ENCODE data around the gene MRPL55.

The MRPL55 gene

GRCh38 chr1:228093050-228093906 is 15.8 kb downstream of the MRPL55 start:
- H3K4me3 ChIP-seq (ENCODE audit: low read depth, low read length): no peak overlapping the region
- TF ChIP-seq, protein P1, sequence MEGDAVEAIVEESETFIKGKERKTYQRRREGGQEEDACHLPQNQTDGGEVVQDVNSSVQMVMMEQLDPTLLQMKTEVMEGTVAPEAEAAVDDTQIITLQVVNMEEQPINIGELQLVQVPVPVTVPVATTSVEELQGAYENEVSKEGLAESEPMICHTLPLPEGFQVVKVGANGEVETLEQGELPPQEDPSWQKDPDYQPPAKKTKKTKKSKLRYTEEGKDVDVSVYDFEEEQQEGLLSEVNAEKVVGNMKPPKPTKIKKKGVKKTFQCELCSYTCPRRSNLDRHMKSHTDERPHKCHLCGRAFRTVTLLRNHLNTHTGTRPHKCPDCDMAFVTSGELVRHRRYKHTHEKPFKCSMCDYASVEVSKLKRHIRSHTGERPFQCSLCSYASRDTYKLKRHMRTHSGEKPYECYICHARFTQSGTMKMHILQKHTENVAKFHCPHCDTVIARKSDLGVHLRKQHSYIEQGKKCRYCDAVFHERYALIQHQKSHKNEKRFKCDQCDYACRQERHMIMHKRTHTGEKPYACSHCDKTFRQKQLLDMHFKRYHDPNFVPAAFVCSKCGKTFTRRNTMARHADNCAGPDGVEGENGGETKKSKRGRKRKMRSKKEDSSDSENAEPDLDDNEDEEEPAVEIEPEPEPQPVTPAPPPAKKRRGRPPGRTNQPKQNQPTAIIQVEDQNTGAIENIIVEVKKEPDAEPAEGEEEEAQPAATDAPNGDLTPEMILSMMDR (IDR thresholded peaks at IDR 0.05; ENCODE audit: low read depth, low read length, missing control alignments): no peak
- DNase-seq (ENCODE audit: low read depth): no peak
- in situ Hi-C loops (cut with HindIII; ENCODE audit: low sequenced_read_pairs): no loop called here

DNA sequence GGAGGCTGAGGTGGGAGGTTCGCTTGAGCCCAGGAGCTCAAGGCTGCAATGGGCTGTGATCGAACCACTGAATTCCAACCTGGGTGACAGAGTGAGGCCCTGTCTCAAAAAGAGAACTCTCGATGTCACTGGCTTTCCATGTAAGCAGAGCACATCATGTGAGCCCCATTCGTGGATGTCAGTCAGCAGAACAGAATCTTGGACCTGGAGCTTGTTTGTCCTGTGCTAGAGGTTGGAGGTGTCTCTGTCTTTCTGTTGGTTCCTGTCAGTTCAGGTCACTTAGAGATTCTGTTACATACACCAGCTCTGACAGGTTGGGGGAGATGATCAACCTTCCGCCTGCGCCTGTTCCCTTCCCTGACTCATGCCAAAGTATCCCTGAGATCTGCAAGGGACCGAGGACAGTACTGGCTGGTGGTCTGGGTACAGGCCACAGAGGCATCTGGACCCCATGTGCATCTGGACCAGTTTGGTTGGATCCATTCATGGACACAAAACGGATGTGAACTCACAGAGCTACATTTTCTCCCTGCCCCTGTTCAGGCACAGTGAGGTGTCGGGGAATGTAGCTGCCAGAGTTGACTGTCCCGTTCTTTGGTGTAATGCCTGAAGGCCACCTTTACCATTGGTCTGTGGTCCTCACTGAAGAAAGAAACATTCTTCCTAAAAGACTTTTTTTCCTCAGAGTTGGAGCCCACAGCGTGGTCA is 16.6 kb downstream of the MRPL55 start:
- in situ Hi-C loops (cut with HindIII; ENCODE audit: low sequenced_read_pairs): no loop called here
- no peak for DNase-seq (ENCODE audit: low read depth)
- TF ChIP-seq, protein P1 (IDR thresholded peaks at IDR 0.05; ENCODE audit: low read depth, low read length, missing control alignments): no peak
- no peak overlapping the region for H3K4me3 ChIP-seq (ENCODE audit: low read depth, low read length)

DNA sequence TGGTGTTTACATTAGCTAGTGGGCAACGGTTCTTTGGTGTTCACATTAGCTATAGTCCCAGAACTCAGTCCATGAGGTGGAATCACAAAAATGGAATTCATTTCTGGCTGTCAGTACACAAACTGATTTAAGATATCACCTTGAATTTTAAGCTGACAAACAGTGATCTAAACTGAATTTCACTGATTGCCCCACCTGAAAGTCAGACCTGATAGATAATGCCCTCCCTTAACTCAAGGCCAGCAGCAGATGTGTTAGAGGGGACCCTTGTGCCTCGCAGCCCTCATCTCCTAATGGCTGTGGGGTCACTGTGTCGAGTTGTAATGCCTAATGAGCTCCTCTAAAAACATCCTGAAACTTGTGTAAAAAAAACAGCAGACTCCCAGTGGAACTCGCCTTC is 18.0 kb downstream of the MRPL55 start:
- no peak overlapping the region for H3K4me3 ChIP-seq (ENCODE audit: low read depth, low read length)
- in situ Hi-C loops (cut with HindIII; ENCODE audit: low sequenced_read_pairs): no loop called here
- TF ChIP-seq, protein P1 (IDR thresholded peaks at IDR 0.05; ENCODE audit: low read depth, low read length, missing control alignments): no peak
- DNase-seq (ENCODE audit: low read depth): no peak

GRCh38 chr1:228090613-228091081 is 18.5 kb downstream of the MRPL55 start:
- H3K4me3 ChIP-seq (ENCODE audit: low read depth, low read length): no peak overlapping the region
- no peak for DNase-seq (ENCODE audit: low read depth)
- in situ Hi-C loops (cut with HindIII; ENCODE audit: low sequenced_read_pairs): no loop called here
- TF ChIP-seq, protein P1 (IDR thresholded peaks at IDR 0.05; ENCODE audit: low read depth, low read length, missing control alignments): no peak

DNA sequence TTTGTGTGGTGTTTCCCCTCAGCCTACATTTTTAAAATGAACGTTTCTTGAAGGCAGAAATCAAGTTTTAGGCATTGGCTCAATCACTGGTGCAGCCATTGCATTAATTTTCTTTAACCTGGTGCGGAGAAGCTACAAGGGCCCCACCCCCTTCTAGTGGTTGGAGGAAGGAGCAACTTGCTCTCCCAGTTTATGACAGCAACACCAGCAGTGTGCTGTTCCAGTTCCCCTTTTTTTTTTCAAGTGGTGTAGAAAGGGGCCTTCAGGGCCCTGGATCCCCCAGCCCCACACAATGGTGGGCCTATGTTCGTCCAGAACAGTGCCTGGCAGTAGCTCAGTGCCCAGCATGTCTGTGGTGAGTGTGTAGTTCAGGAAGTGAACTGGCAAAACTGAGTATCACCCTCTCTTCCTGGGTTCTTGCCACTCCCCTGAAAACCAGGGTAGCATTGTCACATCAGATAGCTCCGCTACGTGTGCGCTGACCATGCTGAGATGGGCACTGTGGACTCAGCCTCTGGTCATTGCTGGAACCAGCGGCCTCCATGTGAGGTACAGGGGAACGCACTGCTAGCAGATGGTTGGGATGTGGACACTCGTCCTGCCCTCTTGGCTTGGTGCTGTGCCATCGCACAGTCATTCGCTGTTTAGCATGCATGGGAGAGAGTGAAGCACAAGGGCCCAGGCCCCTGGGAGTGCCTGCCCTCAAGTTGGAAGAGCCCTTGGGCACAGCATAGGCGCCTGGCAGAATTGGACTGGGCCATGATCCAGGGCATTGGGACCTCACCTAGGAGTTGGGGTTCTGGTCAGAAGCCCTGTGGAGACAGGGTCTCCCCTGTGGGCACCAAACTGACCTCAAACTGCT is 19.3 kb downstream of the MRPL55 start:
- H3K4me3 ChIP-seq (ENCODE audit: low read depth, low read length): no peak overlapping the region
- DNase-seq (ENCODE audit: low read depth): no peak
- in situ Hi-C loops (cut with HindIII; ENCODE audit: low sequenced_read_pairs): no loop called here
- TF ChIP-seq, protein P1 (IDR thresholded peaks at IDR 0.05; ENCODE audit: low read depth, low read length, missing control alignments): no peak
